Muscle of leg (tissue), 11 donors: ENCODE results near the gene DYNC2I2. TPM values are rescaled to one million over a fixed set of nuclear protein-coding genes. Genes with fewer than 3 reads are reported as not detected.
"Not testable (repeated sequence)": the region's sequence is repeated elsewhere in the genome, so short reads cannot be mapped to it uniquely, and the experiment has no call there.

Source experiments
- DNase-seq: peaks from one replicate; pipeline ENCODE4 v3.0.0; 2013
- H3K27ac ChIP-seq: one replicate; pipeline ENCODE4 v1.5.1; 2013; ENCODE audit warnings: mild to moderate bottlenecking, low read length, control low read depth
- H3K27me3 ChIP-seq: one replicate; pipeline ENCODE4 v1.6.1; 2013; ENCODE audit warnings: low read length; ENCODE audit not compliant: control insufficient read depth, insufficient read depth
- H3K36me3 ChIP-seq: one replicate; pipeline ENCODE4 v1.6.1; 2013; ENCODE audit warnings: low read length; ENCODE audit not compliant: control insufficient read depth, insufficient read depth
- H3K4me1 ChIP-seq: one replicate; pipeline ENCODE4 v1.6.1; 2013; ENCODE audit warnings: low read length; ENCODE audit not compliant: control insufficient read depth, insufficient read depth
- H3K4me3 ChIP-seq: one replicate; pipeline ENCODE4 v1.5.1; 2013; ENCODE audit warnings: low read length, control low read depth
- H3K9me3 ChIP-seq: replicated peaks from 2 replicates; pipeline ENCODE4 v1.6.1; 2013; ENCODE audit warnings: low read depth, low read length; ENCODE audit not compliant: control insufficient read depth
- WGBS: methylation state at CpG from one replicate; pipeline ENCODE4 v1.1.5; 2013; ENCODE audit warnings: missing lambda C conversion rate; ENCODE audit not compliant: insufficient coverage; 5-methylcytosine and 5-hydroxymethylcytosine counted together
- polyA plus RNA-seq, 8 donors: library from polyadenylated mRNA; unstranded; fragments of 120-200 nt; gene quantifications; one replicate each; pipeline versions ENCODE4 v1.2.1 to v1.2.3, GENCODE V29; 2013; ENCODE audit warnings: inconsistent platforms in 1 of 8, low replicate concordance in 1 of 8; ENCODE audit not compliant: insufficient read length in 8 of 8, insufficient read depth in 1 of 8
- total RNA-seq: library from RNA; stranded (reverse); fragments of 120-200 nt; gene quantifications from one replicate; pipeline ENCODE4 v1.2.4, GENCODE V29; 2013

Gene DYNC2I2
- total and polyA plus RNA-seq, 9 donors = 40.8 to 60.5 (median 50.0) TPM

- no peaks in the 10 kb centered on the region for H3K9me3 ChIP-seq
- peaks cover 29% of the 10 kb centered on the region for H3K4me1 ChIP-seq
- no peak overlapping the region for H3K27ac ChIP-seq
- no peaks in the 10 kb centered on the region for H3K27me3 ChIP-seq
- peaks cover 14% of the 10 kb centered on the region for H3K36me3 ChIP-seq
- no peak overlapping the region for H3K4me3 ChIP-seq
- 52% methylated on average over 4 of the region's 10 CpGs for WGBS
- no peak for DNase-seq
Measured at GRCh38 chr9:128701227-128701854, 44.7 kb upstream of the DYNC2I2 start.

GRCh38 chr9:128699096-128699795 lies 42.6 kb upstream of the DYNC2I2 start:
- H3K4me3 ChIP-seq, H3K9me3 ChIP-seq, DNase-seq, H3K27ac ChIP-seq, H3K27me3 ChIP-seq: not testable (repeated sequence)
- H3K36me3 ChIP-seq = peaks cover 19% of the 10 kb centered on the region
- H3K4me1 ChIP-seq = peaks cover 16% of the 10 kb centered on the region
- 91% methylated on average over 15 of the region's 30 CpGs for WGBS

DNA sequence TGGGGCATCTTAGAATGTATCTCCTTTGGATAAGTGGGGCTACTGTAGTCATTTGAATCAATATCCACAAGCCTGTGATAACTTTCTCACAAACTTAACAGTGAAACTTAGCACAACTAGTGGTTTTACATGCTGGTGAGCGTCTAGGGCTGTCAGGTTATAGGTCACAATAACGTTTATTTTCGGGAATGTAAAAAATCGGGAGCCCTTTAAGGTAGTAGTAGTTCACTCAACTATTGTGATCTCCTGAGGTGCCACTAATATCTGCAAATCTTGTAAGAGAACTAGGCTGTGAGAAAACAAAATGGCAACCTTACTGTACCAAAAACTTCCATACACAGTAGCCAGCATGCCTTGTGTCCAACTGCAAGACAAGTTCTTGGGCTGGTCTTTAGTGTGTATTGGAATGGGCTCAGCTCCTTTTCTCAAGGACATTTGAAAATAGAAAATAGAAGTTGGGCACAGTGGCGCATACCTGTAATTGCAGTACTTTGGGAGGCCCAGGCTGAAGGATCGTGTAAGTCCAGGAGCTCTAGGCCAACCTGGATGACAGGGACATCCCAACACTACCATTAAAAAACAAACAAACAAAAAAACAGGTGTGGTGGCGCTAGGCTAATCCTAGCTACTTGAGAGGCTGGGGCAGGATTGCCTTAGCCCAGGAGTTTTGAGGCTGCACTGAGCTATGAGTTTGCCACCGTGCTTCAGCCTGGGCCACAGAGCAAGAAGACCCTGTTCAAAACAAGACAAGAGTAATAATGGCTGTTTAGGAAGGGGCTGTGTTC lies 40.5 kb upstream of the DYNC2I2 start:
- WGBS = 52% methylated on average over 2 of the region's 8 CpGs
- no peaks in the 10 kb centered on the region for H3K27me3 ChIP-seq
- peaks cover 30% of the 10 kb centered on the region for H3K36me3 ChIP-seq
- peaks cover 2% of the 10 kb centered on the region for H3K4me1 ChIP-seq
- no peaks in the 10 kb centered on the region for H3K9me3 ChIP-seq
- H3K27ac ChIP-seq = no peak overlapping the region
- no peak overlapping the region for H3K4me3 ChIP-seq
- no peak for DNase-seq

DNA sequence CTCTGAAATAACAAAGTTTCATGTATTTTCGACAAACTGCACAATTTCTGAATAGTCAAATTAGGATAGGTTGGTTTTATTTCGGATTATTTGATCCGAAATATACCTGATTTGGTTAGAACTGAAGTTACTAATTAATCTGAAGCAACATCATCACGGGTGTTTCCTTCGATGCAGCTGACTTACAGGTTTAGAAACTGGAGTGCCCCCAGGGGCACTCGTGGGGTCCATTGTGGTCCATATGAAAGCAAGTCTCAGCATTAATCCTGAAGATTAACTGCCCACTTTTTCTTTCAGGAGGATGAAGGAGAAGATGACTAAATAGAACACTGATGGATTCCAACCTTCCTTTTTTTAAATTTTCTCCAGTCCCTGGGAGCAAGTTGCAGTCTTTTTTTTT lies 37.7 kb upstream of the DYNC2I2 start:
- Histone ChIP-seq H3K36me3 (peaks cover 37% of the 10 kb centered on the region), H3K27me3 (no peaks in the 10 kb centered on the region), H3K27ac (no peak overlapping the region), H3K4me3 (no peak overlapping the region), H3K4me1 (no peaks in the 10 kb centered on the region), H3K9me3 (no peaks in the 10 kb centered on the region)
- no peak for DNase-seq
- no CpG with 5 or more reads among the region's 6 CpGs for WGBS

DNA sequence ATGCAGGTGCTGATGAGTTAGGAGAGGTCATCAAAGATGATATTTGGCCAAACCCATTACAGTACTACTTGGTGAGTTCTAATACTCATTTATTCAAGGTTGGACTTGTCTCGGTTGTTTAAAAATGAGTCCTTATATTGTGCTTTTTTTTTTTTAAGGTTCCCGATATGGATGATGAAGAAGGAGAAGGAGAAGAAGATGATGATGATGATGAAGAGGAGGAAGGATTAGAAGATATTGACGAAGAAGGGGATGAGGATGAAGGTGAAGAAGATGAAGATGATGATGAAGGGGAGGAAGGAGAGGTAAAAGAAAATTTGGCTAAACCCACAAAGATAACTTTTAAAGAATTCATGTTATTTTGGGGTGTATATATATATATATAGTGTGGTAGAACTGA lies 37.1 kb upstream of the DYNC2I2 start:
- not testable (repeated sequence) for H3K27me3 ChIP-seq, DNase-seq, H3K9me3 ChIP-seq, H3K4me3 ChIP-seq, H3K4me1 ChIP-seq, H3K27ac ChIP-seq
- H3K36me3 ChIP-seq = peaks cover 37% of the 10 kb centered on the region
- WGBS = 73% methylated on average over 2 of the region's 3 CpGs

DNA sequence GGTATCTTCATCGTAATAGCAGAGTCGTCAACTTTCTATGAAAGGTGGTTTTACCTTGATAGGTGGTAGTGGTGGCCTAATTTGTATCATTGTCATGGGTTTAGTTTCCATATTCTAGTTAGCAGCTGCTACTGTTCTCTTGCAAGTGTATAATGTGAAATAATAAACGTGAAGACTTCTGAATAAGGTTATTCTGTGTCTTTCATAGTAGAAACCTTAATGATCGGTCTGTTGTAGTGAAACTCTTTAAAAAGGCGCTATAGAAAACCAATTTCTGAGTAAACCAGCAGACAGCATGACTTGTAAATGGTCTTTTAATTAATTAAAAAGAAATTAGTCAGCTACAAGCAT lies 34.0 kb upstream of the DYNC2I2 start:
- no peak for DNase-seq
- Histone ChIP-seq H3K27me3 (no peaks in the 10 kb centered on the region), H3K9me3 (no peaks in the 10 kb centered on the region), H3K4me1 (peaks cover 7% of the 10 kb centered on the region), H3K4me3 (peak overlapping the region; percentile 75), H3K36me3 (peaks cover 23% of the 10 kb centered on the region), H3K27ac (peak overlapping the region; percentile 78)
- 0% methylated on average over 2 of the region's 5 CpGs for WGBS

GRCh38 chr9:128689820-128690683 lies 33.4 kb upstream of the DYNC2I2 start:
- Histone ChIP-seq H3K36me3 (peaks cover 21% of the 10 kb centered on the region), H3K27ac (peak overlapping the region; percentile 78), H3K27me3 (no peaks in the 10 kb centered on the region), H3K4me3 (peak overlapping the region; percentile 75), H3K4me1 (peaks cover 11% of the 10 kb centered on the region), H3K9me3 (no peaks in the 10 kb centered on the region)
- DNase-seq = peak; percentile 81
- WGBS = under 1% methylated on average over 53 of the region's 83 CpGs

- Histone ChIP-seq H3K4me1 (peaks cover 18% of the 10 kb centered on the region), H3K9me3 (no peaks in the 10 kb centered on the region), H3K27ac (peak overlapping the region; percentile 90), H3K36me3 (peaks cover 19% of the 10 kb centered on the region), H3K4me3 (peak overlapping the region; percentile 59), H3K27me3 (no peaks in the 10 kb centered on the region)
- under 1% methylated on average over 35 of the region's 80 CpGs for WGBS
- DNase-seq = no peak
Measured at GRCh38 chr9:128689293-128689774, 32.7 kb upstream of the DYNC2I2 start.

DNA sequence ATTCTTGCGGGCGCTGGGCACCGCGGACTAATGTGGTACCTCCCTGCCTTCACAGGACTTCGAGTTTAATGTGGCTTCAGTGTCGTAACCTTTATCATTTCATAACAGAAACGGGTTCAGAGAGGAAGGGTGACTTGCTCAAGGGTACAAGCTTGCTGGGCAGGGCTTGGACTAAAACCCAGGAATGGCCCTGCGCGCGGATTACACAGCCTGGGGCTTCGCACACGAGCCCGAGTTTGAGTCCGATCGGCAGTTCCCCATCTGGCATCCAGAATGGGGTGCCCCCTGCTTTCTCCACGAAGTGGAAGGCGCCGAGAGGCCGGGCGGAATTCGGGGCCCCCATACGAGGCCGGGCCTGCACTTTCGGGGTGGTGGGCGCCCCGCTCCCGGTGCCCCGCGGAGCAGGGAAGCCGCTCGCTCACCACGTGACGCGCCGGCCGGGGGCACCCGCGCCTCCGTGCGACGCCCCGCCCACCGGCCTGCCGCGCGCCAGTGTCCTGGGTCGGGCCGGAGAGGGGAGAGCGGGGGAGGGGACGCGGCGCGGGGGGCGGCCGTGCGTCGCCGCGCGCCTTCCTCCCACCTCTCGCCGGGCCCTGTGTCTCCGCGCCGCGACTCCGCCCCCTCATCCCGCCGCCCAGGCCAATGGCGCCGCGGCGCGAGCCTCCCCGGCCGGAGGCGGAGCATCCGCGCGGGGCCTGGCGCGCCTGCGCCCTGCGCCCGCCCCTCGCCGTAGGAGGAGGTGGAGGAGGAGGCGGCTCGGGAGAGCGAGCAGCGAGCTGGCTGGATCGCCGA lies 32.0 kb upstream of the DYNC2I2 start, which contains the start of gene SET:
Gene SET, plus strand, starts transcription at position 722 of the 792 bp plus-strand sequence. CDS start 361 bp downstream, outside the sequence.
- Histone ChIP-seq H3K27ac (peak within 1 kb of the TSS; percentile 93), H3K27me3 (no peaks in the 10 kb centered on the region), H3K36me3 (peaks cover 17% of the 10 kb centered on the region), H3K9me3 (no peaks in the 10 kb centered on the region), H3K4me3 (peak within 1 kb of the TSS; percentile 75), H3K4me1 (peaks cover 21% of the 10 kb centered on the region)
- peak; percentile 98 for DNase-seq
- 4% methylated on average over 72 of the region's 93 CpGs for WGBS
